HepG2 (cell line): ENCODE data around the gene ZNF394. TPM values are rescaled to one million over a fixed set of nuclear protein-coding genes. Genes with fewer than 3 reads are reported as not detected.

Experiments
- AKAP8 ChIP-seq: sonication (generic); formaldehyde crosslinking; IDR thresholded peaks from 2 replicates; pipeline ENCODE4 v1.5.1; 2020; ENCODE audit warnings: mild to moderate bottlenecking, missing genetic modification reagents
- ARID4A ChIP-seq: sonication (generic); formaldehyde crosslinking; IDR thresholded peaks from 2 replicates; pipeline ENCODE4 v1.5.0; 2020; ENCODE audit warnings: mild to moderate bottlenecking, missing genetic modification reagents, borderline replicate concordance
- ELF1 ChIP-seq: sonication (generic); formaldehyde crosslinking; IDR thresholded peaks from 2 replicates; pipeline ENCODE4 v1.4.0; 2020; ENCODE audit warnings: missing genetic modification reagents
- HES4 ChIP-seq: sonication (generic); formaldehyde crosslinking; IDR thresholded peaks from 2 replicates; pipeline ENCODE4 v1.9.0; 2021; ENCODE audit warnings: mild to moderate bottlenecking, missing genetic modification reagents, borderline replicate concordance
- HNRNPH1 ChIP-seq: fragments of 200-400 bp; formaldehyde crosslinking; optimal IDR thresholded peaks from 2 replicates; pipeline ENCODE3; 2017; ENCODE audit warnings: mild to moderate bottlenecking, low read depth, low read length
- MIER3 ChIP-seq: IDR thresholded peaks from 2 replicates; pipeline ENCODE4 v1.6.1; 2016; ENCODE audit warnings: missing compliant biosample characterization, borderline replicate concordance
- NFE2L2 ChIP-seq: fragments of 150-350 bp; IDR thresholded peaks from 2 replicates; pipeline ENCODE4 v1.6.1; 2014; ENCODE audit warnings: low read length
- SRSF1 ChIP-seq: fragments of 200-400 bp; formaldehyde crosslinking; optimal IDR thresholded peaks from 2 replicates; pipeline ENCODE3; 2017; ENCODE audit warnings: mild to moderate bottlenecking, low read depth, low read length, moderate library complexity
- TEAD3 ChIP-seq: optimal IDR thresholded peaks from 2 replicates; pipeline ENCODE3; 2016; ENCODE audit warnings: borderline replicate concordance
- ZBTB26 ChIP-seq: IDR thresholded peaks from 2 replicates; pipeline ENCODE4 v1.6.1; 2016; ENCODE audit warnings: missing compliant biosample characterization, missing genetic modification reagents, borderline replicate concordance
- ZNF18 ChIP-seq: sonication (generic); formaldehyde crosslinking; IDR thresholded peaks from 2 replicates; pipeline ENCODE4 v1.8.0; 2022; ENCODE audit warnings: mild to moderate bottlenecking, missing genetic modification reagents; ENCODE audit not compliant: insufficient replicate concordance
- ZNF230 ChIP-seq: sonication (generic); formaldehyde crosslinking; IDR thresholded peaks from 2 replicates; pipeline ENCODE4 v1.4.0; 2020; ENCODE audit warnings: mild to moderate bottlenecking, missing genetic modification reagents
- ZNF589 ChIP-seq: sonication (generic); formaldehyde crosslinking; conservative IDR thresholded peaks from 2 replicates; pipeline ENCODE4 v1.8.0; 2022; ENCODE audit warnings: mild to moderate bottlenecking, moderate library complexity, missing genetic modification reagents
- ZNF776 ChIP-seq: sonication (generic); formaldehyde crosslinking; IDR thresholded peaks from 2 replicates; pipeline ENCODE4 v1.4.0; 2020; ENCODE audit warnings: mild to moderate bottlenecking, missing genetic modification reagents
- ZSCAN9 ChIP-seq: IDR thresholded peaks from 2 replicates; pipeline ENCODE4 v1.6.1; 2016; ENCODE audit warnings: borderline replicate concordance
- polyA plus RNA-seq, 8 experiments: library from polyadenylated mRNA; depleted of rRNA in 3 of 8; stranded (reverse) in 7 of 8; unstranded in 1 of 8; fragments of >200 nt; fragmentation: Illumina TruSeq in 4 of 8; extraction: Trizol in 4 of 8; gene quantifications; 2 replicates each; pipeline versions ENCODE4 v1.2.1 to v1.2.3, GENCODE V29; 2011 to 2016; ENCODE audit warnings: low read depth in 4 of 8, missing spikeins in 1 of 8, mixed read lengths in 1 of 8; ENCODE audit not compliant: insufficient read depth in 1 of 8
- total RNA-seq, 5 experiments: library from RNA; depleted of rRNA; stranded (reverse); fragments of >200 nt; fragmentation: Illumina TruSeq; extraction: Trizol; gene quantifications; 2 replicates each; pipeline ENCODE4 v1.2.3, GENCODE V29; 2016; ENCODE audit warnings: low read depth in 1 of 5

Gene ZNF394
- total and polyA plus RNA-seq, 2 of the 13 experiments (the other 11 are each of a cell fraction or from before 2014, with no cell fraction given) = 7.8 to 19.6 TPM

- TF ChIP-seq MIER3 = 0 out of 2 replicates have a peak, but pooled peaks have one; percentile 17
- no peak for TF ChIP-seq HES4 (CRISPR knock-in tag)
- TF ChIP-seq ARID4A (CRISPR knock-in tag) = 0 out of 2 replicates have a peak, but pooled peaks have one; percentile 17
- TF ChIP-seq SRSF1 = no peak
- TF ChIP-seq TEAD3 (CRISPR knock-in tag) = peak; percentile 29
- TF ChIP-seq ZNF18 (CRISPR knock-in tag) = no peak
- no peak for TF ChIP-seq ZSCAN9 (CRISPR knock-in tag)
- TF ChIP-seq ZNF230 = no peak
- TF ChIP-seq ZNF589 (CRISPR knock-in tag) = no peak
- TF ChIP-seq HNRNPH1 = no peak
- TF ChIP-seq AKAP8 = no peak
- TF ChIP-seq ELF1 (CRISPR knock-in tag) = peak; percentile 57; the same call in 1 of the 2 replicates
- no peak for TF ChIP-seq NFE2L2
- TF ChIP-seq ZNF776 (CRISPR knock-in tag) = no peak
- no peak for TF ChIP-seq ZBTB26
Observed at GRCh38 chr7:99473315-99473596, 26.8 kb downstream of the ZNF394 start (continued).
